ENCODE measurements around the gene SMTNL2. TPM values are rescaled to one million over a fixed set of nuclear protein-coding genes. Genes with fewer than 3 reads are reported as not detected.
"Not testable (repeated sequence)": the region's sequence is repeated elsewhere in the genome, so short reads cannot be mapped to it uniquely, and the experiment has no call there.

Gene SMTNL2
- total and polyA plus RNA-seq, 2 donors (not counting 1 experiment from before 2014, with no cell fraction given), result 0.17 to 0.99 TPM

DNA sequence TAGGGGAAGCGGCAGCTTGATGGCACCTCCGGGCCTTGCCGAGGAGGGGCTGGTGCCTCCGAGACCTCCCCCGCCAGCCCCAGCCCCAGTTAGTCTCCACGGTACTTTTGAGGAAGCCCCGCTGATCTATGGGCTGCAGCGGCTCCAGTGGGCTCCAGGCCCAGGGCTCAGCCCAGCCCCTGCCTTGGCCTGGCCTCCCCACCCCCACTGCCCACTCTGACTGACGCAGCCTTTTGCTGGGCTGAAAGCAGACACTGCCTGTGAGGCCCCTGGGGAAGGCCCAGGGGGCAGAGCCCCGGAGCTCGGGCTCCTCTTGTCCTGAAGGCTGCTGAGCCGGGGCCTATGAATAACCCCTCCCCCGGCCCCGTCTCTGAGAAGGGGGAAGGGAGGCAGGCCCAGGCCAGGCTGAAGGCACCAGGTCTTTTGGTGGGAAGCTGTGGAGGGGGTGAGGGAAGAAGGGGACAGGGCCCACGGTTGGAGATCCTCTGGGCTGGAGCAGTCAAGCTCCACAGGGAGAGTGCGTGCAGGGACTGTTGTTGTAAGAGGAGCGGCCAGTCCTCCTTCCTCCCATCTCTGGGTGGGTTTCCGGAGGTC is 7.5 kb upstream of the SMTNL2 start:
- no peaks in the 10 kb centered on the region for H4K20me1 ChIP-seq (ENCODE audit: control insufficient read depth, extremely low read depth, insufficient read depth, low read length)
- H3K27ac ChIP-seq (ENCODE audit: insufficient read depth, low read length), result no peak overlapping the region
- H3K4me2 ChIP-seq (ENCODE audit: extremely low read depth, insufficient read depth, low read length), result no peak overlapping the region
- no peaks in the 10 kb centered on the region for H3K4me1 ChIP-seq (ENCODE audit: control insufficient read depth, extremely low read depth, insufficient read depth, low read length)
- no peak overlapping the region for H2AFZ ChIP-seq (ENCODE audit: low read length)
- no peak for TF ChIP-seq CTCF (conservative IDR thresholded peaks at IDR 0.05 in 1 of 2, IDR thresholded peaks at IDR 0.05 in 1 of 2; ENCODE audit: low read depth in 1 of 2, low read length in 2 of 2)
- TF ChIP-seq EZH2 (IDR thresholded peaks at IDR 0.05; ENCODE audit: low read length, missing control alignments), result no peak
- H3K36me3 ChIP-seq (ENCODE audit: control insufficient read depth, insufficient read depth, low read length), result no peaks in the 10 kb centered on the region
- no peak overlapping the region for H3K9ac ChIP-seq (ENCODE audit: insufficient read depth, low read length)
- no peaks in the 10 kb centered on the region for H3K79me2 ChIP-seq (ENCODE audit: control insufficient read depth, insufficient read depth, low read length)
- H3K27me3 ChIP-seq (ENCODE audit: control insufficient read depth, insufficient read depth, low read length), result no peaks in the 10 kb centered on the region
- H3K4me3 ChIP-seq (replicated peaks in 1 of 4; ENCODE audit: control extremely low read depth in 1 of 4, insufficient read depth in 1 of 4, low read depth in 3 of 4, low read length in 4 of 4), result no peak overlapping the region
- H3K9me3 ChIP-seq (ENCODE audit: control insufficient read depth, insufficient read depth, low read depth, low read length), result no peaks in the 10 kb centered on the region
- peak in 1 of 2 donors; percentile 51 for DNase-seq (ENCODE audit: low read depth in 2 of 2)

DNA sequence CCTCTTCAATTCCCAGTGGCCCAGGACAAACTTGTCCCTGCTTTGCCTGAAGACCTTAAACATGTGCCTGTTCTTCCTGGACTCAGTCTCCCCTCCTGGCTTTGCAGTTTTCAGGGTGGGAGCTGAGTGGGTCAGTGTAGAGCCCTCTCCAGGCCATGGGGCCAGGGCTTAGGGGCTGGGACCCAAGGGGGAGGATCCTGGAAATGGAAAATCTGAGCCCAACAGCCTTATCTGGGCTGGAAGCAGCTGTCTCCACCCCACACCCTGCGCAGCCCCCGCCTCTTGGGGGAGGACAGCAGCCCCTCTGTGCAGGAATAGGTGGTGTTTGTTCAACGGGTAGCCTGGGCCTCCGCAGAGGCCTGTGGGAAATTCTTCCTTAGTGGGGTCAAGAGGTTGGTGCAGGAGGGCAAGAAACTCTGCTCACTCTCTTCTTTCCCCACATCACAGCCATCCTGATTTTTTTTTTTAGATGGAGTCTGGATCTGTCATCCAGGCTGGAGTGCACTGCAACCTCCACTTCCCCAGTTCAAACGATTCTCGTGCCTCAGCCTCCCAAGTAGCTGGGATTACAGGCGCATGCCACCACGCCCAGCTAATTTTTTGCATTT is 6.8 kb upstream of the SMTNL2 start:
- TF ChIP-seq EZH2 (IDR thresholded peaks at IDR 0.05; ENCODE audit: low read length, missing control alignments) (no peak), CTCF (conservative IDR thresholded peaks at IDR 0.05 in 1 of 2, IDR thresholded peaks at IDR 0.05 in 1 of 2; ENCODE audit: low read depth in 1 of 2, low read length in 2 of 2) (no peak)
- no peaks in the 10 kb centered on the region for H4K20me1 ChIP-seq (ENCODE audit: control insufficient read depth, extremely low read depth, insufficient read depth, low read length)
- H3K27ac ChIP-seq (ENCODE audit: insufficient read depth, low read length), result no peak overlapping the region
- no peaks in the 10 kb centered on the region for H3K79me2 ChIP-seq (ENCODE audit: control insufficient read depth, insufficient read depth, low read length)
- H2AFZ ChIP-seq (ENCODE audit: low read length), result no peak overlapping the region
- no peaks in the 10 kb centered on the region for H3K4me1 ChIP-seq (ENCODE audit: control insufficient read depth, extremely low read depth, insufficient read depth, low read length)
- DNase-seq (ENCODE audit: low read depth in 2 of 2), result no peak
- H3K4me2 ChIP-seq (ENCODE audit: extremely low read depth, insufficient read depth, low read length), result no peak overlapping the region
- no peaks in the 10 kb centered on the region for H3K36me3 ChIP-seq (ENCODE audit: control insufficient read depth, insufficient read depth, low read length)
- no peak overlapping the region for H3K4me3 ChIP-seq (replicated peaks in 1 of 4; ENCODE audit: control extremely low read depth in 1 of 4, insufficient read depth in 1 of 4, low read depth in 3 of 4, low read length in 4 of 4)
- no peak overlapping the region for H3K9ac ChIP-seq (ENCODE audit: insufficient read depth, low read length)
- no peaks in the 10 kb centered on the region for H3K9me3 ChIP-seq (ENCODE audit: control insufficient read depth, insufficient read depth, low read depth, low read length)
- H3K27me3 ChIP-seq (ENCODE audit: control insufficient read depth, insufficient read depth, low read length), result peaks cover under 1% of the 10 kb centered on the region

GRCh38 chr17:4578349-4578748 is 6.0 kb upstream of the SMTNL2 start:
- H3K4me2 ChIP-seq (ENCODE audit: extremely low read depth, insufficient read depth, low read length); H3K27ac ChIP-seq (ENCODE audit: insufficient read depth, low read length); H3K27me3 ChIP-seq (ENCODE audit: control insufficient read depth, insufficient read depth, low read length); H3K9me3 ChIP-seq (ENCODE audit: control insufficient read depth, insufficient read depth, low read depth, low read length); H3K9ac ChIP-seq (ENCODE audit: insufficient read depth, low read length); H4K20me1 ChIP-seq (ENCODE audit: control insufficient read depth, extremely low read depth, insufficient read depth, low read length); H3K4me3 ChIP-seq (replicated peaks in 1 of 4; ENCODE audit: control extremely low read depth in 1 of 4, insufficient read depth in 1 of 4, low read depth in 3 of 4, low read length in 4 of 4); DNase-seq (ENCODE audit: low read depth in 2 of 2); H3K4me1 ChIP-seq (ENCODE audit: control insufficient read depth, extremely low read depth, insufficient read depth, low read length); H3K36me3 ChIP-seq (ENCODE audit: control insufficient read depth, insufficient read depth, low read length); H2AFZ ChIP-seq (ENCODE audit: low read length); H3K79me2 ChIP-seq (ENCODE audit: control insufficient read depth, insufficient read depth, low read length): not testable (repeated sequence)
